ENCODE measurements around the gene LAT. TPM values are rescaled to one million over a fixed set of nuclear protein-coding genes. Genes with fewer than 3 reads are reported as not detected.

Gene LAT
- total RNA-seq, 1 donor: 1.9 TPM

- no peak for TF ChIP-seq CTCF (IDR thresholded peaks at IDR 0.05; ENCODE audit: insufficient read depth, low read length)
- DNase-seq (ENCODE audit: low read depth): no peak
These were observed 761 bp upstream of the LAT start for GRCh38 chr16:28984091-28984490.

GRCh38 chr16:28985211-28986041 lies 574 bp downstream of the LAT start:
- DNase-seq (ENCODE audit: low read depth): no peak
- TF ChIP-seq CTCF (IDR thresholded peaks at IDR 0.05; ENCODE audit: insufficient read depth, low read length): no peak
- no peak overlapping the region for H3K4me3 ChIP-seq (ENCODE audit: low read depth, low read length)

More at GRCh38 chr16:28984091-28984490, 761 bp upstream of the LAT start:
- no peak overlapping the region for H3K4me3 ChIP-seq (ENCODE audit: low read depth, low read length)

GRCh38 chr16:28986046-28986445 lies 1.2 kb downstream of the LAT start:
- TF ChIP-seq CTCF (IDR thresholded peaks at IDR 0.05; ENCODE audit: insufficient read depth, low read length): no peak
- DNase-seq (ENCODE audit: low read depth): no peak

GRCh38 chr16:28986492-28986891 lies 1.6 kb downstream of the LAT start:
- DNase-seq (ENCODE audit: low read depth): no peak
- H3K4me3 ChIP-seq (ENCODE audit: low read depth, low read length): no peak overlapping the region
- no peak for TF ChIP-seq CTCF (IDR thresholded peaks at IDR 0.05; ENCODE audit: insufficient read depth, low read length)

More at GRCh38 chr16:28986046-28986445, 1.2 kb downstream of the LAT start:
- H3K4me3 ChIP-seq (ENCODE audit: low read depth, low read length): no peak overlapping the region

- no peak for DNase-seq (ENCODE audit: low read depth)
- TF ChIP-seq CTCF (IDR thresholded peaks at IDR 0.05; ENCODE audit: insufficient read depth, low read length): no peak
- no peak overlapping the region for H3K4me3 ChIP-seq (ENCODE audit: low read depth, low read length)
These were observed 2.5 kb downstream of the LAT start for GRCh38 chr16:28987170-28987853.

GRCh38 chr16:28989363-28989762 lies 4.5 kb downstream of the LAT start:
- DNase-seq (ENCODE audit: low read depth): no peak

More at GRCh38 chr16:28989363-28989762, 4.5 kb downstream of the LAT start:
- no peak for TF ChIP-seq CTCF (IDR thresholded peaks at IDR 0.05; ENCODE audit: insufficient read depth, low read length)
- H3K4me3 ChIP-seq (ENCODE audit: low read depth, low read length): no peak overlapping the region
